ENCODE measurements around the gene BACH2.

DNA sequence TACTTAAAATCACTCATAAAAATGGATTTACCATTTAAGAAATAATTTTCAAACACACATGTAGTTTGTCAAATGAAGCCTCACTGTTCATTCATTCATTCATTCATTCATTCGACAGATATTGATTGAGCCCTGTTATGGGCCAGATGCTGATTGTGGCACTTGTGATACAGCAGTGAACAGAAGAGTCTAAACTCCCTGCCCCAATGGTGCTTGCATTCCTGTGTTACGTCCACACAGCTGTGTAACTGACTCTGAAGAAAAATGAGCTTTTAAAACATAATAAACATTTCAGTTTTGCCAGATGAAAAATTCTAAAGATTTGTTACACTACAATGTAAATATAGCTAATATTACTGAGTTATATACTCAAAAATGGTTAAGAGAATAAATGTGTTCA is 46.2 kb downstream of the BACH2 start:
- no peak for TF ChIP-seq POLR2AphosphoS5 (IDR thresholded peaks at IDR 0.05; ENCODE audit: low read depth, low read length)
- no peak for TF ChIP-seq TAF1 (IDR thresholded peaks at IDR 0.05; ENCODE audit: borderline replicate concordance, insufficient read depth, low read length)
- TF ChIP-seq, protein P1, sequence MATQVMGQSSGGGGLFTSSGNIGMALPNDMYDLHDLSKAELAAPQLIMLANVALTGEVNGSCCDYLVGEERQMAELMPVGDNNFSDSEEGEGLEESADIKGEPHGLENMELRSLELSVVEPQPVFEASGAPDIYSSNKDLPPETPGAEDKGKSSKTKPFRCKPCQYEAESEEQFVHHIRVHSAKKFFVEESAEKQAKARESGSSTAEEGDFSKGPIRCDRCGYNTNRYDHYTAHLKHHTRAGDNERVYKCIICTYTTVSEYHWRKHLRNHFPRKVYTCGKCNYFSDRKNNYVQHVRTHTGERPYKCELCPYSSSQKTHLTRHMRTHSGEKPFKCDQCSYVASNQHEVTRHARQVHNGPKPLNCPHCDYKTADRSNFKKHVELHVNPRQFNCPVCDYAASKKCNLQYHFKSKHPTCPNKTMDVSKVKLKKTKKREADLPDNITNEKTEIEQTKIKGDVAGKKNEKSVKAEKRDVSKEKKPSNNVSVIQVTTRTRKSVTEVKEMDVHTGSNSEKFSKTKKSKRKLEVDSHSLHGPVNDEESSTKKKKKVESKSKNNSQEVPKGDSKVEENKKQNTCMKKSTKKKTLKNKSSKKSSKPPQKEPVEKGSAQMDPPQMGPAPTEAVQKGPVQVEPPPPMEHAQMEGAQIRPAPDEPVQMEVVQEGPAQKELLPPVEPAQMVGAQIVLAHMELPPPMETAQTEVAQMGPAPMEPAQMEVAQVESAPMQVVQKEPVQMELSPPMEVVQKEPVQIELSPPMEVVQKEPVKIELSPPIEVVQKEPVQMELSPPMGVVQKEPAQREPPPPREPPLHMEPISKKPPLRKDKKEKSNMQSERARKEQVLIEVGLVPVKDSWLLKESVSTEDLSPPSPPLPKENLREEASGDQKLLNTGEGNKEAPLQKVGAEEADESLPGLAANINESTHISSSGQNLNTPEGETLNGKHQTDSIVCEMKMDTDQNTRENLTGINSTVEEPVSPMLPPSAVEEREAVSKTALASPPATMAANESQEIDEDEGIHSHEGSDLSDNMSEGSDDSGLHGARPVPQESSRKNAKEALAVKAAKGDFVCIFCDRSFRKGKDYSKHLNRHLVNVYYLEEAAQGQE (IDR thresholded peaks at IDR 0.05; ENCODE audit: insufficient read depth in 1 of 2, low read depth in 2 of 2, low read length in 2 of 2) = no peak
- no peak for TF ChIP-seq SIN3A (IDR thresholded peaks at IDR 0.05; ENCODE audit: borderline replicate concordance, insufficient read depth, low read length)
- no peak for TF ChIP-seq FOXP2 (optimal IDR thresholded peaks at IDR 0.05; ENCODE audit: borderline replicate concordance, extremely low read depth, extremely low read length, insufficient read depth)

All from PFSK-1 (cell line).